K562 (cell line): ENCODE data around the gene GOLT1A. TPM values are rescaled to one million over a fixed set of nuclear protein-coding genes. Genes with fewer than 3 reads are reported as not detected.

Experiments
- ATAC-seq: fragments of 200-7000 bp; cut with Tn5 transposase; 3 replicates; pipeline ENCODE4 v1.9.1; 2020; ENCODE audit warnings: moderate library complexity
- BruUV-seq: library from RNA; stranded (reverse); fragments of 400-500 nt; replicated peaks from 2 replicates; lab custom pipeline; 2021; lab: Mats Ljungman, UMichigan
- CTCF ChIA-PET: fragments of 300-600 bp; formaldehyde crosslinking; extraction: SDS; loops from one replicate; lab custom pipeline; 2021; ENCODE audit warnings: low intra/inter-chr PET ratio; lab: Yijun Ruan, JAX
- POLR2A ChIA-PET: fragments of 300-600, 350-650 bp; sonication (Branson Sonifier 250); formaldehyde crosslinking; extraction: SDS; loops from one replicate; lab custom pipeline; 2021; ENCODE audit warnings: antibody characterized with exemption, inconsistent platforms; lab: Yijun Ruan, JAX
- DNase-seq, 4 experiments: peaks; one replicate each; pipeline versions ENCODE4 v3.0.0 to v3.0.0-alpha.2; 2011 to 2018; ENCODE audit warnings: low spot score in 3 of 4, mixed read lengths in 3 of 4; ENCODE audit errors: extremely low read depth in 1 of 4
- FAIRE-seq: peaks from 2 replicates; lab custom pipeline; 2011; peaks lifted over from hg19 to GRCh38; lab: Jason Lieb, UNC
- H2AFZ ChIP-seq: 2 replicates; pipeline ENCODE4 v1.6.0; 2011; ENCODE audit warnings: low read depth, low read length, control low read depth, inconsistent platforms
- H3K27ac ChIP-seq: fragments of 200-600 bp; 3 replicates; pipeline ENCODE4 v1.8.0; 2011; ENCODE audit warnings: low read depth, mild to moderate bottlenecking, control low read depth, inconsistent platforms, low read length, moderate library complexity, mixed read lengths; ENCODE audit errors: extremely low read depth
- H3K27me3 ChIP-seq, 2 experiments: fragments of 300-600 bp in 1 of 2; 2 replicates in 1 of 2; 3 replicates in 1 of 2; pipeline versions ENCODE4 v1.6.0 to v1.8.0; 2011; ENCODE audit warnings: inconsistent platforms in 2 of 2, low read length in 2 of 2, mild to moderate bottlenecking in 1 of 2, mixed read lengths in 1 of 2, moderate library complexity in 1 of 2; ENCODE audit not compliant: control insufficient read depth in 2 of 2, insufficient read depth in 2 of 2
- H3K36me3 ChIP-seq: fragments of 300-600 bp; 3 replicates; pipeline ENCODE4 v1.8.0; 2011; ENCODE audit warnings: mild to moderate bottlenecking, low read length, inconsistent platforms; ENCODE audit not compliant: control insufficient read depth, insufficient read depth
- H3K4me1 ChIP-seq, 2 experiments: fragments of 200-600 bp in 1 of 2; replicated peaks in 1 of 2; 2 replicates in 1 of 2; 3 replicates in 1 of 2; pipeline versions ENCODE4 v1.5.1 to v1.8.0; 2011; ENCODE audit warnings: inconsistent platforms in 2 of 2, low read length in 2 of 2, mild to moderate bottlenecking in 1 of 2, mixed read lengths in 1 of 2, moderate library complexity in 1 of 2; ENCODE audit not compliant: control insufficient read depth in 2 of 2, insufficient read depth in 2 of 2
- H3K4me2 ChIP-seq: 2 replicates; pipeline ENCODE4 v1.6.1; 2011; ENCODE audit warnings: low read length, control low read depth, inconsistent platforms, mixed read lengths; ENCODE audit not compliant: insufficient read depth
- H3K4me3 ChIP-seq: fragments of 200-600 bp; sonication (generic), shearing (Covaris generic); 2 replicates; pipeline ENCODE4 v1.5.1; 2016; ENCODE audit warnings: control low read depth, inconsistent platforms
- H3K79me2 ChIP-seq: fragments of 200-600 bp; 3 replicates; pipeline ENCODE4 v1.8.0; 2011; ENCODE audit warnings: low read length, inconsistent platforms; ENCODE audit not compliant: control insufficient read depth, insufficient read depth
- H3K9ac ChIP-seq, 2 experiments: 2 replicates each; pipeline versions ENCODE4 v1.6.0 to v1.6.1; 2011; ENCODE audit warnings: low read depth in 2 of 2, low read length in 2 of 2, control low read depth in 1 of 2, inconsistent platforms in 1 of 2, mild to moderate bottlenecking in 1 of 2, mixed read lengths in 1 of 2; ENCODE audit not compliant: insufficient read depth in 1 of 2
- H3K9me1 ChIP-seq: one replicate; pipeline ENCODE4 v1.6.0; 2011; ENCODE audit warnings: inconsistent platforms, mild to moderate bottlenecking, low read length, moderate library complexity; ENCODE audit not compliant: control insufficient read depth, insufficient read depth
- H3K9me3 ChIP-seq: replicated peaks from 2 replicates; pipeline ENCODE4 v1.5.1; 2011; ENCODE audit warnings: low read depth, low read length, inconsistent platforms; ENCODE audit not compliant: control insufficient read depth, insufficient read depth
- H4K20me1 ChIP-seq: replicated peaks from 2 replicates; pipeline ENCODE4 v1.6.1; 2011; ENCODE audit warnings: low read length, inconsistent platforms, mixed read lengths; ENCODE audit not compliant: control insufficient read depth, insufficient read depth
- HNRNPL ChIP-seq: fragments of 200-400 bp; formaldehyde crosslinking; IDR thresholded peaks from 2 replicates; pipeline ENCODE4 v1.6.1; 2017; ENCODE audit warnings: low read depth, mild to moderate bottlenecking, low read length
- MLX ChIP-seq, 2 experiments: fragments of 450-650 bp in 1 of 2; sonication (generic) in 1 of 2; formaldehyde crosslinking; conservative IDR thresholded peaks; 2 replicates each; pipeline versions ENCODE4 v1.4.0 to v1.8.1; 2020 to 2022; ENCODE audit warnings: mild to moderate bottlenecking in 1 of 2, missing genetic modification reagents in 1 of 2
- PPARD ChIP-seq: fragments of 250-450 bp; sonication (Bioruptor Pico); IDR thresholded peaks from 2 replicates; pipeline ENCODE4 v1.8.0; 2022; ENCODE audit warnings: inconsistent platforms, mild to moderate bottlenecking, moderate library complexity
- PRDM10 ChIP-seq: fragments of 450-650 bp; IDR thresholded peaks from 2 replicates; pipeline ENCODE4 v1.6.1; 2018; ENCODE audit not compliant: partially characterized antibody
- PRPF4 ChIP-seq: fragments of 200-400 bp; formaldehyde crosslinking; IDR thresholded peaks from one replicate; pipeline ENCODE4 v1.6.1; 2017; ENCODE audit warnings: low read length, low read depth, mild to moderate bottlenecking; ENCODE audit not compliant: insufficient read depth, poor library complexity, severe bottlenecking
- RBM15 ChIP-seq: fragments of 200-400 bp; formaldehyde crosslinking; IDR thresholded peaks from 2 replicates; pipeline ENCODE4 v1.6.1; 2018; ENCODE audit warnings: mild to moderate bottlenecking, low read length, moderate library complexity; ENCODE audit not compliant: insufficient read depth
- ZNF197 ChIP-seq: fragments of 200-800 bp; sonication (Bioruptor generic); IDR thresholded peaks from 2 replicates; pipeline ENCODE4 v1.6.1; 2016; ENCODE audit warnings: low read depth, missing genetic modification characterization, missing compliant biosample characterization
- ZNF24 ChIP-seq: fragments of 450-650 bp; IDR thresholded peaks from 2 replicates; pipeline ENCODE4 v1.6.1; 2016
- ZNF511 ChIP-seq: sonication (generic); formaldehyde crosslinking; IDR thresholded peaks from 2 replicates; pipeline ENCODE4 v1.8.0; 2022; ENCODE audit warnings: mild to moderate bottlenecking, missing genetic modification reagents
- ZNF668 ChIP-seq: fragments of 250-450 bp; sonication (Bioruptor Pico); IDR thresholded peaks from 2 replicates; pipeline ENCODE4 v1.8.0; 2022; ENCODE audit warnings: mild to moderate bottlenecking, inconsistent platforms
- WGBS: fragments of 100-300 bp; shearing (Covaris generic); methylation state at CpG from one replicate; pipeline ENCODE4 v1.1.6; 2016; ENCODE audit warnings: low coverage, mixed read lengths; ENCODE audit not compliant: insufficient coverage; ENCODE audit errors: missing lambda C conversion rate; 5-methylcytosine and 5-hydroxymethylcytosine counted together
- in situ Hi-C: fragments of 300-500 bp; cut with MboI; formaldehyde crosslinking; loops from 4 replicates; pipeline ENCODE4 v1.15.0; 2018; ENCODE audit warnings: inconsistent platforms, mixed read lengths
- intact Hi-C: fragments of 100-400 bp; cut with micrococcal nuclease; formaldehyde crosslinking; loops from 2 replicates; pipeline ENCODE4 v1.14.2; 2022
- polyA plus RNA-seq, 8 experiments: library from polyadenylated mRNA; depleted of rRNA in 4 of 8; stranded (reverse) in 5 of 8; unstranded in 3 of 8; fragments of >200 nt; fragmentation: Nextera tagmentation in 2 of 8; fragmentation: Illumina TruSeq in 1 of 8; extraction: Ambion mirVana in 2 of 8; extraction: Trizol in 1 of 8; gene quantifications; 2 replicates each; pipeline versions ENCODE4 v1.2.1 to v1.2.3, GENCODE V29; 2011 to 2014; ENCODE audit warnings: inconsistent platforms in 1 of 8, missing spikeins in 1 of 8
- total RNA-seq, 7 experiments: library from RNA; depleted of rRNA in 6 of 7; stranded (reverse); fragments of >200 nt in 6 of 7; fragmentation: Illumina TruSeq in 2 of 7; extraction: Trizol in 2 of 7; gene quantifications; 2 replicates each; pipeline versions ENCODE4 v1.2.1 to v1.2.3, GENCODE V29; 2011 to 2021; ENCODE audit warnings: low replicate concordance in 1 of 7

Gene GOLT1A
- total and polyA plus RNA-seq, 9 of the 15 experiments (the other 6 are each of a cell fraction or from before 2014, with no cell fraction given) = not detected

DNA sequence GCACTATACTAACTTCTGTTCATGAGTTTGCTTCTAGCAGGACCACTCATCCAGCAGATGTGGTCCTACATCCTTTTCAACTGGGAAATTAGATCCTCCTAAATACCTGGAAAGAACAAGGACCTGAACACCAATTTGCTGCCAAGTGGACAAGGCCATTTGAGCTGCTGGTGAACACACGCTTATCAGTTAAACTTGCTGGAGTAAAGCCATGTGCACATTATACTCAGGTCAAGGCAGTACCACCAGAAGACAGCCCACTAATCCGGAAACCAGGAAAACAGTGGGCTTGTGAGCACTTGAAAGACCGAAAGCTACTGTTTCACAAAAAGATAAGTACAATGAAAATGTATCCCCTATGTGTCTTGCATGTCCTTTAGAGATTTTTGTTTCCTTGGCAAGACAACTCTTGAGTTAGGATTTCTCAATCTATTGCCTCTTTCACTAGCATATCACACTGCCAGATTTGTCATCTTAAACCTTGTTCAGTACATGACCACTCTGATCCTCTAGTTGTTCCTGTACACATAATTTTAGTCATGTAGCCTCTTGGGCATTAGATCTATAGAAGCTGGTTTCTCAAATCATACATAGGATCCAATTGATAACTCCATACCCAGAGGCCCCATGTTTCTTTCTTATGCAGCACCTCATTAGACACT, 43.2 kb downstream of the GOLT1A start:
- no peak overlapping the region for H3K27ac ChIP-seq
- H3K4me3 ChIP-seq = no peak overlapping the region
- H3K4me1 ChIP-seq = no peaks in the 10 kb centered on the region; a peak in 1 of 5 replicates
- no peaks in the 10 kb centered on the region for H3K79me2 ChIP-seq
- H3K9me3 ChIP-seq = 0 out of 2 replicates have a peak, but pooled peaks cover 5% of the 10 kb centered on the region
- no TSS peak for BruUV-seq
- CTCF ChIA-PET = no interaction called here
- H3K4me2 ChIP-seq = no peak overlapping the region
- FAIRE-seq (no peak), DNase-seq (no peak), ATAC-seq (no peak)
- intact Hi-C loops (no loop called here), in situ Hi-C loops (loop anchor here (10.0 kb wide), 1 partner anchor 334 kb away; no protein-coding TSS in a partner anchor)
- no peaks in the 10 kb centered on the region for H3K36me3 ChIP-seq
- POLR2A ChIA-PET = no interaction called here
- no peaks in the 10 kb centered on the region for H4K20me1 ChIP-seq
- 3% methylated on average over 3 of the region's 3 CpGs for WGBS
- H3K9ac ChIP-seq = no peak overlapping the region
- peaks cover 5 to 11% of the 10 kb centered on the region in 2 experiments; a peak in 4 of 5 replicates for H3K27me3 ChIP-seq
- H3K9me1 ChIP-seq = no peaks in the 10 kb centered on the region
- H2AFZ ChIP-seq = no peak overlapping the region
- no peak for TF ChIP-seq ZNF197 (CRISPR knock-in tag)
- no peak for TF ChIP-seq RBM15
- no peak for TF ChIP-seq PPARD (CRISPR knock-in tag)
- TF ChIP-seq PRDM10 = no peak
- TF ChIP-seq ZNF511 = no peak
- TF ChIP-seq HNRNPL = no peak
- TF ChIP-seq ZNF24 = no peak
- no peak for TF ChIP-seq MLX (CRISPR knock-in tag; conservative IDR thresholded peaks at IDR 0.05)
- no peak for TF ChIP-seq ZNF668 (CRISPR knock-in tag)
- no peak for TF ChIP-seq PRPF4
